Measurements from ENCODE around the gene KCTD1.

The KCTD1 gene

GRCh38 chr18:26456070-26456491, 92.3 kb downstream of the KCTD1 start:
- ChIA-PET CTCF (no interaction called here), POLR2A (no interaction called here)
- TF ChIP-seq NFRKB (IDR thresholded peaks at IDR 0.05) = no peak
- no peak for TF ChIP-seq ARNT (IDR thresholded peaks at IDR 0.05)
- TF ChIP-seq L3MBTL2 (conservative IDR thresholded peaks at IDR 0.05) = no peak
- TF ChIP-seq TARDBP (IDR thresholded peaks at IDR 0.05) = no peak
- TF ChIP-seq FOXM1 (IDR thresholded peaks at IDR 0.05; ENCODE audit: borderline replicate concordance) = no peak
- TF ChIP-seq ZNF384 (IDR thresholded peaks at IDR 0.05) = no peak
- TF ChIP-seq FOXA1 (IDR thresholded peaks at IDR 0.05) = no peak
- TF ChIP-seq CTBP1 (IDR thresholded peaks at IDR 0.05; ENCODE audit: borderline replicate concordance) = no peak
- no peak for TF ChIP-seq HDGF (IDR thresholded peaks at IDR 0.05; ENCODE audit: borderline replicate concordance)
- TF ChIP-seq BHLHE40 (IDR thresholded peaks at IDR 0.05; ENCODE audit: borderline replicate concordance) = no peak
- no peak for TF ChIP-seq ELF4 (IDR thresholded peaks at IDR 0.05)
- no peak for TF ChIP-seq FOXK2 (IDR thresholded peaks at IDR 0.05)
- no peak for TF ChIP-seq SP1 (IDR thresholded peaks at IDR 0.05)
- TF ChIP-seq PKNOX1 (IDR thresholded peaks at IDR 0.05) = no peak

DNA sequence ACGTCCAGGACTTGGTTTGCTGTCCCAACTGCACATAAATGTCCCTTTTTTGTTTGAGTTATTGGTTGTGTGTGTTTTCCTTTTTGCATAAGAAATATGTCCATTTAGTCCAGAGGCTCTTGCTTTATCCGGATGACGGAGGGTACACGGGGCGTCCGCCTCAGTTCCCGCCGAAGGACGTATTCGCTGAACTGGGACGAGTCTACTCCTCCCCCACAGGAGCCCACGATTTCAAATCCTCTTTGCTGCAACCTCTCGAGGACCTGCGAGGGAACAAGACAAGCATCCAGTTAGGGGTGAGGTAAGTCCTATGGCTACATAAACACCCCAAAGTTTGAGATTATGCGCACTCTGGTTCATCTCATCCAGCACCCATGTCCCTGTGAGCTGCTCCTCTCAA, 92.7 kb downstream of the KCTD1 start:
- POLR2A ChIA-PET = no interaction called here
- DNase-seq (ENCODE audit: extremely low spot score) = no peak
- CTCF ChIA-PET = no interaction called here
- TF ChIP-seq SUZ12 (IDR thresholded peaks at IDR 0.05) (no peak), BHLHE40 (IDR thresholded peaks at IDR 0.05; ENCODE audit: borderline replicate concordance) (no peak), SP1 (IDR thresholded peaks at IDR 0.05) (no peak), CTBP1 (IDR thresholded peaks at IDR 0.05; ENCODE audit: borderline replicate concordance) (no peak), FOXA1 (IDR thresholded peaks at IDR 0.05) (no peak), ELF4 (IDR thresholded peaks at IDR 0.05) (no peak), FOXK2 (IDR thresholded peaks at IDR 0.05) (no peak), LEF1 (IDR thresholded peaks at IDR 0.05; ENCODE audit: borderline replicate concordance) (no peak), PKNOX1 (IDR thresholded peaks at IDR 0.05) (no peak), TARDBP (IDR thresholded peaks at IDR 0.05) (no peak), ZNF384 (IDR thresholded peaks at IDR 0.05) (no peak), NFRKB (IDR thresholded peaks at IDR 0.05) (no peak), L3MBTL2 (conservative IDR thresholded peaks at IDR 0.05) (no peak), ARNT (IDR thresholded peaks at IDR 0.05) (no peak), FOXM1 (IDR thresholded peaks at IDR 0.05; ENCODE audit: borderline replicate concordance) (no peak), HDGF (IDR thresholded peaks at IDR 0.05; ENCODE audit: borderline replicate concordance) (no peak)

More at GRCh38 chr18:26456070-26456491, 92.3 kb downstream of the KCTD1 start:
- DNase-seq (ENCODE audit: extremely low spot score) = no peak

- ChIA-PET POLR2A (no interaction called here), CTCF (no interaction called here)
- no peak for DNase-seq (ENCODE audit: extremely low spot score)
- TF ChIP-seq ELF4 (IDR thresholded peaks at IDR 0.05) = no peak
Observed at GRCh38 chr18:26454616-26455015, 93.7 kb downstream of the KCTD1 start.

- TF ChIP-seq ELF4 (IDR thresholded peaks at IDR 0.05) = no peak
- TF ChIP-seq TARDBP (IDR thresholded peaks at IDR 0.05) = no peak
- no peak for TF ChIP-seq FOXK2 (IDR thresholded peaks at IDR 0.05)
- CTCF ChIA-PET = no interaction called here
- DNase-seq (ENCODE audit: extremely low spot score) = no peak
- POLR2A ChIA-PET = no interaction called here
Observed at GRCh38 chr18:26454192-26454591, 94.2 kb downstream of the KCTD1 start.

GRCh38 chr18:26453386-26453901, 94.9 kb downstream of the KCTD1 start:
- TF ChIP-seq LEF1 (IDR thresholded peaks at IDR 0.05; ENCODE audit: borderline replicate concordance) = no peak
- no peak for TF ChIP-seq FOXK2 (IDR thresholded peaks at IDR 0.05)
- no peak for TF ChIP-seq HDGF (IDR thresholded peaks at IDR 0.05; ENCODE audit: borderline replicate concordance)

DNA sequence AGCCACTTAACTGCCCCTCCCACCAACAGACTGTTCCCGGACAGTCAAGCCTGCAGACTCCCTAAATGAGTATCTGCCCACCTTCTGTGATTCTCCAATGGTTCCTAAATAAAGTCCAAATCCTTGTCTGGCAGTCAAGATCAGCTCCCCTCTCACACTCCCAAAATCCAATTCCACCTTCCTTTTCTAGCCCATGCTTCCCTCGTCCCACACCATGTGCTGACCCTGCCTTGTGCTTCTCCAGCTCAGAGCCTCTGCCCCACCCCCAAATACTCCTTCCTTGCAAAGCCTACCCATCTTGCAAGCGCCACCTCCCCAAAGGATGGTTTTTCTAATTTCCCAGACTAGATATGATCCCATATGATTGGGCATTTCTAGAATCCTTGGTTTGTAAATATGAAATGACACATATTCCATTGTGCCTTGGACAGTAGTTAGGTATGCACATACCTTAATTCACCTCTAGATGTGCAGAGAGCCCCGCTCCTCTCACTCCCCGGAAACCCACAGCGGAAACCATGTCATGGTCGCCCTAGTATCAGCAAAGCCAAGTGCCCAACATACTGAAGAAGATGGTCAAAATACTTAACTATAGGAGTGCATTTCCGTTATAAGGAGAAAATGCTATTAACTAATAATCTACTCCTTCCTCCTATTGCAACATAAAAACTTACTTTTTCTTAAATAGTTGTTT, 97.2 kb downstream of the KCTD1 start:
- DNase-seq (ENCODE audit: extremely low spot score) = no peak
- POLR2A ChIA-PET = no interaction called here
- CTCF ChIA-PET = no interaction called here
- no peak for TF ChIP-seq BHLHE40 (IDR thresholded peaks at IDR 0.05; ENCODE audit: borderline replicate concordance)

More at GRCh38 chr18:26453386-26453901, 94.9 kb downstream of the KCTD1 start:
- ChIA-PET CTCF (no interaction called here), POLR2A (no interaction called here)
- no peak for DNase-seq (ENCODE audit: extremely low spot score)

- CTCF ChIA-PET = no interaction called here
- POLR2A ChIA-PET = no interaction called here
- no peak for TF ChIP-seq L3MBTL2 (conservative IDR thresholded peaks at IDR 0.05)
- TF ChIP-seq LEF1 (IDR thresholded peaks at IDR 0.05; ENCODE audit: borderline replicate concordance) = no peak
- TF ChIP-seq TARDBP (IDR thresholded peaks at IDR 0.05) = no peak
- TF ChIP-seq FOXK2 (IDR thresholded peaks at IDR 0.05) = no peak
- TF ChIP-seq SUZ12 (IDR thresholded peaks at IDR 0.05) = no peak
- TF ChIP-seq HDGF (IDR thresholded peaks at IDR 0.05; ENCODE audit: borderline replicate concordance) = no peak
- TF ChIP-seq FOXA1 (IDR thresholded peaks at IDR 0.05) = no peak
- no peak for TF ChIP-seq ARNT (IDR thresholded peaks at IDR 0.05)
- no peak for TF ChIP-seq SP1 (IDR thresholded peaks at IDR 0.05)
- no peak for TF ChIP-seq ZNF384 (IDR thresholded peaks at IDR 0.05)
- TF ChIP-seq BHLHE40 (IDR thresholded peaks at IDR 0.05; ENCODE audit: borderline replicate concordance) = no peak
- DNase-seq (ENCODE audit: extremely low spot score) = no peak
Observed at GRCh38 chr18:26448714-26449159, 99.6 kb downstream of the KCTD1 start.
